ENCODE measurements around the gene SLC39A11. TPM values are rescaled to one million over a fixed set of nuclear protein-coding genes. Genes with fewer than 3 reads are reported as not detected.
A peak's percentile ranks its signal among the peaks of the same experiment; 100 is the strongest.
"Not testable (repeated sequence)": the region's sequence is repeated elsewhere in the genome, so short reads cannot be mapped to it uniquely, and the experiment has no call there.

SLC39A11 gene
- polyA plus RNA-seq, 3 donors, result 26.5 to 28.6 (median 26.7) TPM

DNA sequence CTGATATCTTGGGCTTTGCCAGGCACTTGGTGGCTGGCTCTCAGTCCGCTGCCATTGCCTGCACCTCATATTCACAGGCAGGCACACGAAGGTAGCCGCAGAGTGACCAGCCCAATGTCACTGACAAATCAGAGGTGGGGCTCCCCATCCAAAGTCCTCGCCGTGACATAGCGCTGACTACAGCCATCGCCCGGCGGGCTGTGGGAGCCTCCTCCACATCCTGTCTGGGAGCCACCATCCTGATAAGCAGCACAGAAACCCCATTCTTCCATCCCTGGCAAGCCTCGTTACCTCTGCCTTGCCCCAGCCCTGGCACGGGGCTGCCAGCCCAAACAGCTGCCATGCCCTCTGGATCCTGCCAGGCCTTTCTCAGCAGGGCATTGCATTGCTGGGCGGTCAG, 437.8 kb downstream of the SLC39A11 start:
- no peak for DNase-seq (ENCODE audit: extremely low read depth in 1 of 11, low read depth in 9 of 11, low spot score in 4 of 11)

DNA sequence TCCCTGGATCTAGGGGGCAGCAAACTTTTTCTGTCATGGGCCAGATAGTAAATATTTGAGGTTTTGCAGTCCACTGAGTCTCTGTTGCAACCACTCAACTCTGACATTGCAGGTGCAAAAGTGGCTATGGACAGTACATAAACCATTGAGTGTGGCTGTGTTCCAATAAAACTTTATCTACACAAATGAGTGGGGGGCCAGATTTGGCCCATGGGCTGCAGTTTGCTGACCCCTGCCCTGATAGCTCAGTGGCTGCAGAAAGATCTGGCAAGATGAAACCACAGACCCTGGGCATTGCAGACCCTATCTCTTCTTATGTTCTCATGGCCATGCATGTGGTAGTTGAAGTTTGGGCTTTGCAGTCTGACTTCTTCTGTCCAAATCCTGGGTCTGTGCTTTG, 440.5 kb downstream of the SLC39A11 start:
- no peak for DNase-seq (ENCODE audit: extremely low read depth in 1 of 11, low read depth in 9 of 11, low spot score in 4 of 11)

DNA sequence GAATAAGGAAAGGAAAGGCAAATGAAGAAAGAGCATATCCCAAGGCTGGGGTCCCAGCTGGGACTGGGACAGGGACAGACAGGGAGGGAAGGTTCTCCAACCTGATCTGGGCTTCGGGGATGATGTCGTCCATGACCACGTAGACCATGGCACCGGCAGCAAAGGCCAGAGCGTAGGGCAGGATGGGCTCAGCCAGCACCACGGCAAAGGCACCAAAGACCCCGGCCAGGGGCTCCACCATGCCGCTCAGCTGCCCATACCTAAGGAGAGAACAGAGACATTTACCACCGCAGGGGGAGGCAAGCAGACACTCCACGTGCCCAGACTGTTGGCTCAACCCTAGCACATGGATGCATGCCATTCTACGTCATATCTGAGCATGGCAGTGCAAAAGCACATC, 443.8 kb downstream of the SLC39A11 start:
- DNase-seq (ENCODE audit: extremely low read depth in 1 of 11, low read depth in 9 of 11, low spot score in 4 of 11), result no peak

DNA sequence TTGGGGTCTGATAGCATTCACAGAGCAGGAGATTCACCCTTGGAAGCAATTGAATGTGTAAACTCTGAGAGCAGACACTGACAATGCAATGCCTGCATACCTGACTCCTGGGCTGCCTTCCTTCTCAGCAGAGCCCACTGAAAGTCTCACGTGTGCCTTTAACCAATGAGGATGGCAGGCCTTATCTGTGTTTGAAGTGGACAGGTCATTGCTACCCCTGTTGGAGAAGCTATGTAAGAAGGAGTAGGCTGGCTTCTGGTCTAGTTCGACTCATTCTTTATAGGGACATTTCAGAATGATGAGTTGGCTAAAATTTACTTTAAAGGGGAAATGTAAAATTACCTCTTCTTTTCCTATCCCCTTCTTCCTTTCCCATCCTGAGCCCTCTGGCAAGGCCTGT, 446.3 kb downstream of the SLC39A11 start:
- DNase-seq (ENCODE audit: extremely low read depth in 1 of 11, low read depth in 9 of 11, low spot score in 4 of 11), result no peak

DNA sequence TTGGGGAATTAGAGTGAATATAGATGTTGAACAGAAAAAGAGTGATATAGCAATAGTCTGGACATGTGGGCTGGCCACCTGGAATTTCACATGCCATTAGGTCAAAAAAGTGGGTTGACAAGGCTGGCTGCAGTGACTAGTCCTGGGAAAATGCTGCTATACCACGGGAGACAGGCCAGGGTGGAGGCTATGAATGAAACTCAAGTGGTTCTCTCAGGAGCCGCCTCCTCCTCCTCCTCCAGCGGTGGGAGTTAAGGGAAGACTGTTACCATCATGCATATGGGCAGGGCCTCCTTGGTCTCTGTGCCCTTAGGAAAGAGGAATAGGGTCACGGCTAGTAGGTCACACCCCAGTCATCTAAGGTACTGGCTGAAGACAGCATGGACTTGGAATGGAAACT, 448.0 kb downstream of the SLC39A11 start:
- DNase-seq (ENCODE audit: extremely low read depth in 1 of 11, low read depth in 9 of 11, low spot score in 4 of 11), result no peak

DNA sequence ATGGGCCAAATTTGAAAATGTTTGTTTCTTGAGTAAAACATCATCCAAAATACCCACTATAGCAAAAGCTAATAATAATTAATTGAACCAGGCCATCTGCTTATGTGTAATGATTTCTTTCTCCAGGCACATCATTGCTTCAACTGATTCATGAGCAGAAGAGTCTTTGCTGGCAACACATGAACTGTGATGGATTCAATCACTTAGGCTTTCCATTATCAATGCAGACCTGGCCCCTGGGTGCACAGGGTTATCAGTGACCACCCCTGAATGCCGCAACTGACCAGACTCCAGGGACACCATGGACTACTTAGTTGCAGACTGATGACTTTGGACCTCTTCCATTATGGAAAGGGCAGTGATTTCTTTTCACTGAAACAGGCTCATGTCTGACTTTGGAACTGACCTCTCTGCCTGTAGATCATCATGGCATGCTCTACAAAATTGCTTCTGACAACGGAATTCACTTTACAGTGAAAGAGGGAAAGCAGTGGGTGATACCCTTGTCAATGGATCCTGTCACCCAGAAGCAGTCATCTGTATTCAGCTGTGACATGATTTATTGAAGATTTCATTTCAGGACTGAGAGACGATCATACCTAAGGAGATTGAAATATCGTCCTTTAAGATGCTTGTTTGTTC, 448.8 kb downstream of the SLC39A11 start:
- no peak for DNase-seq (ENCODE audit: extremely low read depth in 1 of 11, low read depth in 9 of 11, low spot score in 4 of 11)

DNA sequence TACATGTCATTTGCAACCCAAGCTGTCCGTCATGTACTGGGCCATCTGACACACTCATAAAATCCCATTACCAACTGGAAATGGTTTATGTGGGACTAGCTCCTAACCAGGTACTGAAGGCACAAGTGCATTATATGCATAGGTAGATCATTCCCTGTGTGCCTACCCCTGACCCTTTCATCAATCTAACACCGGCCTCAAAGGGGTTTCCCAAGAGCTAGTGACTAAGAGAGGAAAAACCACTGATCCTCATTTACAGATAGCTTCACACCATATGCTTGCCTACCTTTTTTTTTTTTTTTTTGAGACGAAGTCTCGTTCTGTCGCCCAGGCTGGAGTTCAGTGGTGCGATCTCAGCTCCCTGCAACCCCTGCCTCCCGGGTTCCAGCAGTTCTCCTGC, 449.8 kb downstream of the SLC39A11 start:
- no peak for DNase-seq (ENCODE audit: extremely low read depth in 1 of 11, low read depth in 9 of 11, low spot score in 4 of 11)

DNA sequence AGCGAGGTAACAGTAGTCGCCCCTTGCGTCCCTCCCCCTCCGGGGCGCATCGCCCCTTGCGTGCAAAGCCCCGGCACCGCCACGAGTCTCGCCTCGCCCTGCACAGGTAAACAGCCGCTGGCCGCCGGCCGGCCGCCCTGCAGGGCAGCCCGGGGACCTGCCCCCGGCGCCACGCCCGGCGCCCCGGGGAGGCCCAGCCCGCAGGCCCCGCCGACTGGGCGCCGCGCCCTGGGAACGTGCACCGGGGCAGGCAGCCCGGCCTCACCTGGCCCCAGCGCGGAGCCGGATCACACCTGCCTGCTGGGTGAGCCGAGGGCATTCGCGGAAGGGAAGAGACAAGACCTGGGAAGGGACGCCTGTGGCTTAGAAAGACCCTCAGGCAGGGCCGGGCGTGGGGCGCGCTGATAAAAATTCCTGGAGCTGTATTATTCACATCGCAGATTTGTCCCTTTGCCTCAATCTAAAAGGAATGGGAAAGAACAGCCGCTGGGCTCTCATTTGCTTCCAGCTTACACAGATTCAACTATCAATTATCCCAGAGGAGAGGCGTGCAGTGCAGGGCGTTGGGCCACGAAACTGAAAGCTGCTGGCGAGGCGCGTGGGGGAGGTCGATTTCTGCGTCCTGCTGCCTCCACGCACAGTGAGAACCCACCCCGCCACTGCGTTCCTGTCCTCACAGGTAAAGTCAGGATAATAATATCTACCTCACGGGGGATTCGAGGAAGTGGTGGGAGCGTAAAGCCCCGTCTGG, 451.9 kb downstream of the SLC39A11 start:
- DNase-seq (ENCODE audit: extremely low read depth in 1 of 11, low read depth in 9 of 11, low spot score in 4 of 11), result no peak

DNA sequence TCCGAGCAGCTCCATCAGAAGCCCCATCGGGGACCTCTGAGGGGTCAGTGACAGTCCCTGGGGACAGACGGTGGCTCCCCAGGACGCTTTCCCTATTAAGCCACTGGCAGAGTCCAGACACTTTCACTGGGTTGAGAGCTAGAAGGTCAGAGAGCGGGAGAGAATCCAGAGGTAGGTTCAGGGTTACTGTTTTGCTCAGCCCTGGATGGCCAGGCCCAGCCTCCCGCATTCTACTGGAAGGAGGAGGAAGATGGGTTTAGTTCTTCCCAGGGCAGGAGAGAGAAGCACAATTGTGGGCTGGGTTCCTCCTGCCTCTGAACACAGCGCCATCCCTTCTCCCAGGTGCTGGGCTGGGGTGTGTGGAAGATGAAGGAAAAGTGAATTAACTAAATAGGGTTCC, 452.8 kb downstream of the SLC39A11 start:
- DNase-seq (ENCODE audit: extremely low read depth in 1 of 11, low read depth in 9 of 11, low spot score in 4 of 11), result no peak

DNA sequence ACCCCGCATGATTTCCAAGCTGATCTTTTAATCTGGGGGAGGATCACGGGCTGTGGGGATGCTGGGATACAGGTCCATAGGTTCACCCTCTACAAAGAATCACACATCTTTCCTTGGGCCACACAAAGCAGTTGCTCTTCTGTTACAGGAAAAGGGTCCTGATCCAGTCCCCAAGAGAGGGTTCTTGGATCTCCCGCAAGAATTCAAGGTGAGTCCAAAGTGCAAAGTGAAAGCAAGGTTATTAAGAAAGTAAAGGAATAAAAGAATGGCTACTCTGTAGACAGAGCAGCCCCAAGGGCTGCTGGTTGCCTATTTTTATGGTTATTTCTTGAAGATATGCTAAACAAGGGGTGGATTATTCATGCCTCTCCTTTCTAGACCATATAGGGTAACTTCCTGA, 453.6 kb downstream of the SLC39A11 start:
- not testable (repeated sequence) for DNase-seq (ENCODE audit: extremely low read depth in 1 of 11, low read depth in 9 of 11, low spot score in 4 of 11)

DNA sequence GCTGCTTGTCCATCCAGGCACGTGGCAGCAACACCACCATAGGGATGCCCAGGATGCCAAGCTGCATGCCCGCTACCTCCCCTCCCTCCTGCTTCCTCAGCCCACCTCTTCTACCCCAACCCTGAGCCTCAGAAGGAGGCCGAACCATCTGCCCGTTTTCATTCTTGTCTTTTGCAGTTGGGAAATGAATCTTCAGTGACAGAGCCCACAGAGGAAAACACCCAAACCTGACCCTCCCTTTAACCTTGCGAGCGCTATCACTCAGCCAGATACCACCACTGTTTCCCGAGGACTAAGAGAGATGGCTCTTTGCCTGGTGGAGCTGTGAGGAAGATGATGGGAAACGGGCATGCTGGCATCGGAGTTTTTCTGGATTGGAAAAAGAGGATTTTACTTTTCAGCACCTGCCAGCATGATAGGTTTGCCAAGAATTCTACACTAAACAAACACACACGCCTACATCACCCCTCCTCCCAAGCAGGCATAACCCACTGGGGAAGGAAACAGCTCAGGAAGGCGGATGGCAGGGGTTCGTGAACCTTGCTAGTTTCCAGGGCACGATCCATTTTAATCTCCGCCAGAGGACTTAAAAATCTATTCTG, 457.4 kb downstream of the SLC39A11 start:
- DNase-seq (ENCODE audit: extremely low read depth in 1 of 11, low read depth in 9 of 11, low spot score in 4 of 11), result no peak

DNA sequence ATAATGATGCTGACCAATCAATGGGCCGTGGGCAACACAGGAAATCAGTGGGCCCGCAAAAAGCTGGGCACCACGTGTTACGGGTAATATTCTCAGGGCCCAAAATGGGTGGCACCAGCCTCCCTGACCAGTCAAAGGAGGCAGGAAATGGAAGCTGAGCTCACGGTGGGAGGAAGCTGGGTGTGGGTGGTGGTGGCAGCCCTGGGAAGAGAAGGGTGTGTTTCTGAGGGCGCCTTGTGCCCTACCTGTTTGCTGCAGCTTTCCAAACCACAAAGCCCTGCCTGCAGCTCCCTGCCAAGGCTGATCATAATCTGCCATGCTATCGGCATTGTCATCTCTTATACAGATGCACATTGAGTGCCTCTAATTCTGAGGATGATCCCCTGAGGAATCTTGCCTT, 457.9 kb downstream of the SLC39A11 start:
- DNase-seq (ENCODE audit: extremely low read depth in 1 of 11, low read depth in 9 of 11, low spot score in 4 of 11), result no peak

DNA sequence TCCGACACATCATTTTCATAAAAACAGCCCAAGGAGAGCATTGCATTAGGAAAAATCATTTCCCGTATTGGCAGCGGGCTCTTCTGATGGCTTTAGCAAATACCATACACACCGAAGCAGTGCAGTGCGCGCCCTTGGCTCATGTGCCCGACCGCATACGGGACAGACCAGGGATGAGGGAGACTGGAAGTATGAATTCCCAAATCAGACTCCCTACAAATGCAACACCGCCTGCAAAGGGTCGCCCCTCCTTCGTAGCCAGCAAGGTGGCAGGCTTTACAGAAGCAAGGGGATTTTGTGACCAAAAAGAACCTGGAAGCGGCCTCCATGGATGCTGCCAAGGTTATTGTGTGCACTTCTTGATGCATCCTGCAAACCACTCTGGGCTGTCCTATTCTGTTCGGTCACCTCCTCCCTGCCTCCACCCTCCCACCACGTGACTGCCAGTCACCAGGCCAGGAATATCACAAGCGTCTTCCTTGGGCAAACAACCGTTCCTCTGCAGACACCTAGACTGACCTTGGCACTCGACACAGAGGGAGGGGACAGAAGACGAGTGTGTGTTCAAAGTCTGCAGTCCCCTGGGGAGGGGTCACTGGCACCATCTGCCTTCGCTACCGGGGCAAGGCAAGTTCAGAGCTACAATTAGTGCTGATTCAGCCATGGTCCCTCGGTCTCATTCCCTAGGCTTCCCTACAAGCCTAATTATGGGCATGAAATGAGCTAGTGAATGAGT, 460.4 kb downstream of the SLC39A11 start:
- peak in 1 of 11 donors; percentile 45 for DNase-seq (ENCODE audit: extremely low read depth in 1 of 11, low read depth in 9 of 11, low spot score in 4 of 11)

DNA sequence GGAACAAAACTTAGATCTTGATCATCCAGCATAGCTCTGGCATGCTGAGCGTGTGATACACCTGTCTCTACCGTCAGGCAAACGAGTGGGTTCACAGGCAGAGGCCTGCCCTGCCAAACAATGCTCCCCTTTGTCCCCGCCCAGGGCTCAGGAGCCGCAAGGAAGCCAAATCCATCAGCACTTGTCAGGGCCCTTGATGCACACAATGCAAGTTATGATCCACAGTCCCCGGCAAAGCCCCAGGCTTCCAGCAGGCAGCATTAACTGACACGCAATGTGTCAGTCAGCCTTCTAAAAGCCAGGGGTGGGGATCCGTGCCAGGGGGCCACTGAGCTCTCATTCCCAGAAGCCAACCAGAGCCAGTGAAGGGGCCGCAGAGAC, 460.9 kb downstream of the SLC39A11 start:
- DNase-seq (ENCODE audit: extremely low read depth in 1 of 11, low read depth in 9 of 11, low spot score in 4 of 11), result no peak

DNA sequence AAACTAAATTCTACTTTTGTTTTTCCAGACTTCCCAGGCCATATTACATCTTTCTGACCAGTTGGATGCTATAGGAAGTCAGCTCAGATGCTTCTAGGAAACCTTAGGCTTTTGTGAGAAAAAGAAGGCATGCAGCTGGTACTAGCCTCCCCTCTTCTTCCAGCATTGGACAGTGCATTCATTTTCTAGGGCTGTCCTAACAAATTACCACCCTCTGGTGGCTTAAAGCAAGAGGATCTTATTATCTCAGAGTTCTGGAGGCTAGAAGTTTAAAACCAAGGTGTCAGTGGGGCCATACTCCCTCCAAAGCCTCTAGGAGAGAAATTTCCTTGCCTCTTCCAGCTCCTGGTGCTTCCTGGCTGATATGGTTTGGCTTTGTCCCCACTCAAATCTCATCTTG, 467.8 kb downstream of the SLC39A11 start:
- DNase-seq (ENCODE audit: extremely low read depth in 1 of 11, low read depth in 9 of 11, low spot score in 4 of 11), result no peak

DNA sequence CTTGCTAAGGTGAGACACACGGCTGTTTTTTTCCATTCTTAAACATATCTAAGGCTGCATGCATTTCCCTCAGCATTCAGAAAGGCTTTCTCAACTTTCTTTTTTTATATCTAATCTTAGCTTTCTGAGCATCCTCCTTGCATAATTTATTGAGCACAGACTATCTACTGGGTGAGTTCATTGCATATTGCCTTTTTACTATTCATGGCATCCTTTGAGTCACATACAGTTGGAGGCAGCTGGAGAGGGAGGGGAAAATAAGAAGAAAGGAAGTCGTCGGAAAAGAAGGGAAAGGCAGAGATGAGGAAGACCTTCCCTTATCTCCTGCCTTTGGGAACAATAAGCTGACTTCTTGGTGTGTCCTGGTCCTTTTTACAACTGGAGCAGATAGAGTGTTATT, 468.3 kb downstream of the SLC39A11 start:
- no peak for DNase-seq (ENCODE audit: extremely low read depth in 1 of 11, low read depth in 9 of 11, low spot score in 4 of 11)

DNA sequence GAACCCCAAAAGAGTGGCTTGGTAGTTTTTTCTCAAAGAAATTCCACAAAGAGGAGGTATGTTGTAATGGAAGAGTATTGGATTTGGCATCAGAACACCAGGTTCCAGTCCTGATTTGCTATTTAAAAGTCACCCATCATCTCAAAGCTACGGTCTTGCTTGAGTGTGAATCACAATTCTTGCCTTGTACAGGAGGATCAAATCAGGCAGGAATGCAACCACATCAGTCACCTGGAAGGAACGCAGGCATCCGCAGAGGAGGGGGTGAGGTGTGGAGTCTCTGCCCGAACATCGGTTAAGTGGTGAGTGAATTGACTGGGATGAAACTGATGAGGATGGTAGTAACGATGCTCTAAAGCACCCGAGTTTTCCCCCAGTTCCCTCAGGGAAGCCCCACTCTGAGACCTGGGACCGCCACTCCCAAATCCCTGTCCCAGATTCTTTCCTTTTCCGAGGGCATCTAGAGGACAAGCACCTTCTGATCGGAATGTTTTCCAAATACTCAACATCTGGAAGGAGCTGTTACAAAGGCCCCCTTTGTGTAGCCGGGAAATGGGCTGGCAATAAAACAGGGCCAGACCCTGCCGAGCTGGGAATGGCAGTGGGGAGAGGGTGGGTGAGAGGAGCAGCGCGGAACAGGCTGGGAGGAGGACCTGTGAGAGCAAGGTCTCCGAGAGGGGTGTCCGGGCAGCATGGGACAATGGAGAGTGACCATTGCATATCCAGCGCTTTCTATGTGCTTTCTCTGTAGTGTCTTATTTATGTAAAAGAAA, 469.6 kb downstream of the SLC39A11 start:
- DNase-seq (ENCODE audit: extremely low read depth in 1 of 11, low read depth in 9 of 11, low spot score in 4 of 11), result no peak

DNA sequence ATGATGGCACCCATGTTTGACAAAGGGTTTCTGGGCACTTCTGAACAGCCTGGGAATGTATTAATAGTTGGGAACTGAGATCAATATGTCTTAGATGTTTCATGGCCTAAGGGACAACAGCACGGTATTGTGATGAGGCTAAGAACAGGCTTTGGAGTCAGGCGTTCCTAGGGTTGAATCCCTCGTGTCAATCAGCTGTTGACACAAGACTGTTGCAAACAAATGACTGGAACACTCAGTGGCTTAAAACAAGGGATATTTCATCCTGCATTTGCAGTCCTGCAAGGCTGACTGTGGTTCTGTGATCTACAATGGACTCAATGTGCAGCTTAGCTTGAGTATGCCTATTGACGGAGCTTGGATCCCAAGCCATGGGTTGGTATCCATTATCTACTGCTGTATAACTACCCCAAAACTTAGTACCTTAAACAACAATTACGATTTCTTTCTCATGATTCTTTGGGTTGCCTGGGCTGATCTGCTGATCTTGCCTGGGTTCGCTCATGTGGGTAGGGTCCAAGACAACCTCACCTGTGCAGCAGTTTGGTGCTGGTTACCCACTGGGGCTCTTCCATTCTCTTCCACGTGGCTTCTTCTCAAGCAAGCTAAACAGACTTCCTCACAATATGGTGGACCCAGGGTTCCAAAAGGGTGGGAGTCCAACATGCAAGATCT, 472.4 kb downstream of the SLC39A11 start:
- DNase-seq (ENCODE audit: extremely low read depth in 1 of 11, low read depth in 9 of 11, low spot score in 4 of 11), result no peak

All from renal cortex interstitium (tissue), 11 donors.